Peyer's patch (tissue), 4 donors: ENCODE measurements around the gene AMOT.

Experiments
- POLR2A ChIP-seq, 2 donors: fragments of 450-650 bp; IDR thresholded peaks; one replicate each; pipeline ENCODE4 v1.5.1; 2017; ENCODE audit warnings: antibody characterized with exemption in 2 of 2, mild to moderate bottlenecking in 2 of 2, moderate library complexity in 2 of 2
- TF ChIP-seq, protein P1 (sequence below), 6 experiments: fragments of 450-650 bp in 4 of 6; fragments of 200-600 bp in 2 of 6; sonication (generic) in 1 of 6; IDR thresholded peaks; one replicate each; pipeline ENCODE4 v1.5.1; 2017 to 2019; ENCODE audit warnings: antibody characterized with exemption in 6 of 6, mild to moderate bottlenecking in 3 of 6, moderate library complexity in 1 of 6

DNA sequence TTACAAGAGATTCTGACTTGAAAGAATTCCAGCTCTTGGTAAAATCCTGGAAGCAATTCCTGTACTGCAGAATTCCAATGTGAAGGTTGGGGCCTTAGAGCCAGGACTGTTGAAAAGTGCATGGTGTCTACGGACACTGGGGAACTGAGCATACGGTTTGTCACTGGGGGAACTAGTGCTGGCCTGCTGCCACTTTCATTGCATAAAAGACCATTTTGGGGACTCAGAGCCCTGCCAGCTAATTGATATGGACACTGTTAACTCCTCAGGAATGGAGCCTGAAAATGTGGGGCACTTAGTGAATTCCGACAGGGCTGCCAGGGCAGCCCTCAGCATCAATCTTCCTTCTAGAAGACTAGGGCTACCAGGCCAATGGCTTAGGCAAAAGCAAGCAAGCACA lies 55.9 kb downstream of the AMOT start:
- TF ChIP-seq, protein P1, sequence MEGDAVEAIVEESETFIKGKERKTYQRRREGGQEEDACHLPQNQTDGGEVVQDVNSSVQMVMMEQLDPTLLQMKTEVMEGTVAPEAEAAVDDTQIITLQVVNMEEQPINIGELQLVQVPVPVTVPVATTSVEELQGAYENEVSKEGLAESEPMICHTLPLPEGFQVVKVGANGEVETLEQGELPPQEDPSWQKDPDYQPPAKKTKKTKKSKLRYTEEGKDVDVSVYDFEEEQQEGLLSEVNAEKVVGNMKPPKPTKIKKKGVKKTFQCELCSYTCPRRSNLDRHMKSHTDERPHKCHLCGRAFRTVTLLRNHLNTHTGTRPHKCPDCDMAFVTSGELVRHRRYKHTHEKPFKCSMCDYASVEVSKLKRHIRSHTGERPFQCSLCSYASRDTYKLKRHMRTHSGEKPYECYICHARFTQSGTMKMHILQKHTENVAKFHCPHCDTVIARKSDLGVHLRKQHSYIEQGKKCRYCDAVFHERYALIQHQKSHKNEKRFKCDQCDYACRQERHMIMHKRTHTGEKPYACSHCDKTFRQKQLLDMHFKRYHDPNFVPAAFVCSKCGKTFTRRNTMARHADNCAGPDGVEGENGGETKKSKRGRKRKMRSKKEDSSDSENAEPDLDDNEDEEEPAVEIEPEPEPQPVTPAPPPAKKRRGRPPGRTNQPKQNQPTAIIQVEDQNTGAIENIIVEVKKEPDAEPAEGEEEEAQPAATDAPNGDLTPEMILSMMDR (IDR thresholded peaks at IDR 0.05): no peak
- TF ChIP-seq POLR2A (IDR thresholded peaks at IDR 0.05): no peak
